ENCODE data around the gene HOOK2. TPM values are rescaled to one million over a fixed set of nuclear protein-coding genes. Genes with fewer than 3 reads are reported as not detected.

Gene HOOK2
- total RNA-seq, 2 experiments from 2014 or later, result 17.3 to 18.4 TPM

DNA sequence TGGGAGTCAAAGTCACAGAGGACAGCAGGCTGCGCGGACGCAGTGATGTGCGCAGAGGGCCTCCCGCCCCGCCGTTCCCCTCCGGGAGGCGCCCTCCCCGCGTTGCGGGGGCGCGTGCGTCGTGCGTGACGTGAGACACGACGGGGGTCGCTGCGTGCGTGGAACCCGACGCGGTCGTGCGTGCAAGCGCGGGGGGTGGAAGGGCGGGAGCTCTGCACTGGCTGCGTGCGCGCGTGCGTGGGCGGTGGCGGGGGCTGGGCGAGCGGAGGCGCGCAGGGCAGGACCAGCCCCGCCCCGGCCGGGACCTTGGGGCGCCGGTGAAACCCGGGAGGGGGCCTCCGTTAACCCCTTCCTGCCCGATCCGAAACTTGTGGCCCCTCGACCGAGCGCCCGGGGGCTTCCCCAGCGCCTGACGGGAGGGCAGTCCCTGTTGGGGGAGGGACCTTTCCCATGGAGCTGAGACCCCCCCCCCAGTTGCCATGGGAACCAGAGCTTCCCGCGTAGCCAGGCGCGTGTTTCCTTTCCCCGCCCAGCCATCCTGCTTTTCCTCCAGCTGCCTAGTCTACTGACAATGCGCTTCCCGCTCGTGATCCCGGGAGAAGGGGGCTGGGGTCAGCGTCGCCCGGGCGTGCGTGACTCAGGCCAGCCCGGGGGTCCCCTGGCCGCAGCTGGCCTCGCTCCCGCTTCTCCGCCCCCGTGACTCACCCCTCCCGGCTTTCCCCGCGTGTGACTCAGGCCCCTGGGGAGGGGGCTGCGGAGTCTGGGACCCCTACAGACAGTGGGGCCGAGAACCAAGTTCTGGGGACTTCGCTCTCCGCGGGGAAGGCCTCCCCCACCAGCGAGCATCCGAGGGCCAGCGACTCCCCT is 7.3 kb upstream of the HOOK2 start:
- ChIA-PET POLR2A (interaction anchor here (0.6 to 3.9 kb wide), 12 partner anchors 8 to 1044 kb away, joined by 3 to 97 read pairs (median 4); partner anchors contain the start of genes CALR, GET3, JUNB and PRDX2), CTCF (interaction anchor here (0.7 to 9.2 kb wide), 6 partner anchors 14 to 115 kb away, joined by 3 to 326 read pairs (median 3); partner anchors contain the start of genes JUNB, PRDX2 and THSD8)
- DNase-seq (peak; percentile 93), ATAC-seq (peak; percentile 43)
- H3K27me3 Mint-ChIP-seq, result no peaks in the 10 kb centered on the region
- intact Hi-C loops (cut with micrococcal nuclease), result no loop called here
- no peaks in the 10 kb centered on the region for H3K9me3 Mint-ChIP-seq
- peaks cover 31% of the 10 kb centered on the region for H3K4me1 Mint-ChIP-seq (ENCODE audit: low read depth)
- no peak for TF ChIP-seq CTCF (IDR thresholded peaks at IDR 0.05)
- peak overlapping the region; percentile 75 for H3K4me3 Mint-ChIP-seq
- H3K36me3 Mint-ChIP-seq (ENCODE audit: low read depth), result no peaks in the 10 kb centered on the region
- no peak overlapping the region for H3K27ac Mint-ChIP-seq

DNA sequence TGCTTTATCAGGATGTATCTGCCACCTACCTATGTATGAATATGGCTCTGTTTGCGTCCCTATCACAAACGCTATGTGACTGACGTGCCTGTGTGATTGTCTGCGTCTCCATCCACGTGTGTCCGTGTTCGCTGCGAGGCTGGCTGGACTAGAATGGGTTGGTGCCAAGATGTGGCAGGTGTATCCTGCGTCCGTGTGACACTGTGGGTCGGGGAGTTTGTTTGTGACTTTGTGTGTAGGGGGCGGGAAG is 6.7 kb upstream of the HOOK2 start:
- intact Hi-C loops (cut with micrococcal nuclease), result no loop called here
- DNase-seq, result no peak
- POLR2A ChIA-PET, result interaction anchor here (0.6 to 3.9 kb wide), 10 partner anchors 8 to 183 kb away, joined by 3 to 97 read pairs (median 6); partner anchors contain the start of genes GET3, JUNB, PRDX2 and THSD8
- Mint-ChIP-seq H3K27ac (no peak overlapping the region), H3K4me3 (peak overlapping the region; percentile 75), H3K36me3 (ENCODE audit: low read depth) (no peaks in the 10 kb centered on the region), H3K4me1 (ENCODE audit: low read depth) (peaks cover 36% of the 10 kb centered on the region), H3K9me3 (no peaks in the 10 kb centered on the region), H3K27me3 (no peaks in the 10 kb centered on the region)
- CTCF ChIA-PET, result interaction anchor here (0.7 to 9.2 kb wide), 3 partner anchors 14 to 115 kb away, joined by 3 to 326 read pairs (median 3); partner anchors contain the start of genes JUNB, PRDX2 and THSD8
- no peak for TF ChIP-seq CTCF (IDR thresholded peaks at IDR 0.05)
- no peak for ATAC-seq

DNA sequence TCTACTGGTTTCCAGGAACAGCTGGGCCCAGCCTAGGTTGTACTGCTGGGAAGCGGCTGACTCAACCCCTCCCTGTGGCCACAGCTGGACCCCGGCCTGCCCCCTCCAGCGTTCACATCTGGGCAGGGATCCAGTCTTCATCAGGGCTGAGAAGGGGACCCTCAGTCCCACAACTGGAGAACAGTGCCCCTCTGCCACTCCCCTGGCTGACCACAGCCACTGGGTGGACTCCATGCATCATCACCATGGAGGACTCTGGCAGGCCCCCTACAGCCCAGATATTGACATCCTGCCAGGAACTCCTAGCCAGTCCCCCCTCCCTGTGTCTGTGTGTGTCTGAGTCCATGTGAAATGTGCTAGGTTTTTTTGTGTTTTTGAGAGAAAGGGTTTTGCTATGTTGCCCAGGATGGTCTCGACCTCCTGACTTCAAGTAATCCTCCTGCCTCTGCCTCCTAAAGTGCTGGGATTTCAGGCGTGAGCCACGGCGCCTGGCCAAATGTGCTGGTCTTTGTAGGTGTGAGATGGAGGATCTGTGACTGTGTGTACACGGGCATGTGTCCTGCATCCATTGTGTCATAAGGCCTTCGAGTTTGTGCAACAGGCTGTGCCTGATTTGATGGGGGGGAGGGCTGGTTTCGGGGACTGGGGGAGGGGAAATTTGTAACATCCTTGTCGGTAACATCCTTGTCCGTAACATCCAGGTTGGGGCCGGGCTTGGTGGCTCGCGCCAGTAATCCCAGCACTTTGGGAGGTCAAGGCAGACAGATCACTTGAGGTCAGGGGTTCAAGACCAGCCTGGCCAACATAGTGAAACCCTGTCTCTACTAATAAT is 4.0 kb upstream of the HOOK2 start:
- TF ChIP-seq CTCF (IDR thresholded peaks at IDR 0.05), result no peak
- Mint-ChIP-seq H3K27me3 (no peaks in the 10 kb centered on the region), H3K4me3 (peak overlapping the region; percentile 85), H3K9me3 (no peaks in the 10 kb centered on the region), H3K27ac (peak overlapping the region; percentile 87), H3K4me1 (ENCODE audit: low read depth) (peaks cover 38% of the 10 kb centered on the region), H3K36me3 (ENCODE audit: low read depth) (no peaks in the 10 kb centered on the region)
- no peak for ATAC-seq
- intact Hi-C loops (cut with micrococcal nuclease), result loop anchor here (2.0 kb wide), 1 partner anchor 15 kb away; no protein-coding TSS in a partner anchor
- peak; percentile 54 for DNase-seq
- POLR2A ChIA-PET, result interaction anchor here (0.8 to 3.5 kb wide), 5 partner anchors 9 to 20 kb away, joined by 3 to 58 read pairs (median 7); partner anchors contain the start of gene JUNB
- CTCF ChIA-PET, result interaction anchor here (1.4 to 9.2 kb wide), 6 partner anchors 9 to 67 kb away, joined by 6 to 326 read pairs (median 18); partner anchors contain the start of genes JUNB, PRDX2 and THSD8

- Mint-ChIP-seq H3K36me3 (ENCODE audit: low read depth) (no peaks in the 10 kb centered on the region), H3K27me3 (no peaks in the 10 kb centered on the region), H3K4me1 (ENCODE audit: low read depth) (peaks cover 39% of the 10 kb centered on the region), H3K27ac (peak overlapping the region; percentile 92), H3K9me3 (no peaks in the 10 kb centered on the region), H3K4me3 (peak overlapping the region; percentile 85)
- no peak for ATAC-seq
- TF ChIP-seq CTCF (IDR thresholded peaks at IDR 0.05), result no peak
- intact Hi-C loops (cut with micrococcal nuclease), result loop anchor here (2.0 kb wide), 1 partner anchor 16 kb away; no protein-coding TSS in a partner anchor
- POLR2A ChIA-PET, result interaction anchor here (0.8 to 3.5 kb wide), 9 partner anchors 10 to 159 kb away, joined by 3 to 58 read pairs (median 7); partner anchors contain the start of genes CALR, JUNB, PRDX2 and THSD8
- DNase-seq, result no peak
- CTCF ChIA-PET, result interaction anchor here (1.0 to 9.2 kb wide), 8 partner anchors 9 to 68 kb away, joined by 3 to 326 read pairs (median 13); partner anchors contain the start of genes JUNB, PRDX2 and THSD8
These were observed 3.5 kb upstream of the HOOK2 start for GRCh38 chr19:12778905-12779161.
